Subcutaneous adipose tissue (tissue), 4 donors: ENCODE measurements around the gene ZNF610. TPM values are rescaled to one million over a fixed set of nuclear protein-coding genes. Genes with fewer than 3 reads are reported as not detected.

Experiments used
- total RNA-seq, 4 donors: library from RNA; depleted of rRNA; stranded (reverse); fragments of >200 nt; gene quantifications; one replicate each; pipeline ENCODE4 v1.1.0, GENCODE V29; 2016
- TF ChIP-seq, protein P1 (sequence below): fragments of 450-650 bp; IDR thresholded peaks from one replicate; pipeline ENCODE4 v1.5.1; 2016; ENCODE audit warnings: low read depth, mild to moderate bottlenecking, control low read depth, antibody characterized with exemption, moderate library complexity

The ZNF610 gene
- total RNA-seq, 4 donors from 2014 or later: 0.94 to 2.7 (median 1.4) TPM

DNA sequence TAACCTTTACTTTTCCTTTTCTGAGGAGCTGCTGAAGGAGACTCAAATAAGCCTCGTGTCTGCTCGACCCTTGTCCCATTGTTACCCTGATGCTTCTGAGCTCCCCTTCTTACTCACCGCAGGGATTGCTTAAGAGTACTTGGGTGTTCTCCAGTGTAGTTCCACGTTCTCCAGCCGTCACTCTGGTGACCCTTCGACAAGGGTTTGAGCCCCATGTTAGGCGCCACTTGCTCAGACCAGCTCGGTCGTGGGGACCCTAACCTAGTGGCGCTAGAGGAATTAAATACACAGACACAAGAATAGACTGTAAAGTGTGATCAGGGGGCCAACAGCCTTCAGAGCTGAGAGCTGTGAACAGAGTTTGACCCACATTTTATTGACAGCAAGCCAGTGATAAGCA is 28.8 kb upstream of the ZNF610 start:
- TF ChIP-seq, protein P1, sequence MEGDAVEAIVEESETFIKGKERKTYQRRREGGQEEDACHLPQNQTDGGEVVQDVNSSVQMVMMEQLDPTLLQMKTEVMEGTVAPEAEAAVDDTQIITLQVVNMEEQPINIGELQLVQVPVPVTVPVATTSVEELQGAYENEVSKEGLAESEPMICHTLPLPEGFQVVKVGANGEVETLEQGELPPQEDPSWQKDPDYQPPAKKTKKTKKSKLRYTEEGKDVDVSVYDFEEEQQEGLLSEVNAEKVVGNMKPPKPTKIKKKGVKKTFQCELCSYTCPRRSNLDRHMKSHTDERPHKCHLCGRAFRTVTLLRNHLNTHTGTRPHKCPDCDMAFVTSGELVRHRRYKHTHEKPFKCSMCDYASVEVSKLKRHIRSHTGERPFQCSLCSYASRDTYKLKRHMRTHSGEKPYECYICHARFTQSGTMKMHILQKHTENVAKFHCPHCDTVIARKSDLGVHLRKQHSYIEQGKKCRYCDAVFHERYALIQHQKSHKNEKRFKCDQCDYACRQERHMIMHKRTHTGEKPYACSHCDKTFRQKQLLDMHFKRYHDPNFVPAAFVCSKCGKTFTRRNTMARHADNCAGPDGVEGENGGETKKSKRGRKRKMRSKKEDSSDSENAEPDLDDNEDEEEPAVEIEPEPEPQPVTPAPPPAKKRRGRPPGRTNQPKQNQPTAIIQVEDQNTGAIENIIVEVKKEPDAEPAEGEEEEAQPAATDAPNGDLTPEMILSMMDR: no peak

- TF ChIP-seq, protein P1: no peak
These were observed 13.6 kb upstream of the ZNF610 start for GRCh38 chr19:52322429-52322828.

DNA sequence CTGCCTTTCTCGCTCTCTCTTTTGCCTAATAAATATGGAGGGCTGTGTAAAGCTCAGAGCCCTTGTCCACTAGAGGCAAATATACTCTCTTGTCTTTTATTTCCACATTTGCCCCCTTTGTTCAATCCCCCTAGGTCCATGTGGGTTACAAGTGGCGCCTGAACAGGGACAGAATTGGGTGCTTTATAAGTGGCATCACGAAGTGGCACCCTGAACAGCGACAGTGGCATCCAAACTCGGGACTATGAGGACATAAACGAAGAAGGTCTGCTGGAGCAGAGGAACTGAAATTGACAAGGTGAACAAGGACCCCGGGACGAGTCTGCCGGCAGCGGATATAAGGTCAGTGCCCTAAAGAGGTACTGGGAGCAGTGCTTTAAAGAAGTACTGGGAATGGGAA is 4.3 kb upstream of the ZNF610 start:
- TF ChIP-seq, protein P1: no peak

GRCh38 chr19:52335768-52336116 is 301 bp upstream of the ZNF610 start:
- TF ChIP-seq, protein P1: no peak

- TF ChIP-seq, protein P1: no peak
These were observed 843 bp downstream of the ZNF610 start for GRCh38 chr19:52336791-52337381.

DNA sequence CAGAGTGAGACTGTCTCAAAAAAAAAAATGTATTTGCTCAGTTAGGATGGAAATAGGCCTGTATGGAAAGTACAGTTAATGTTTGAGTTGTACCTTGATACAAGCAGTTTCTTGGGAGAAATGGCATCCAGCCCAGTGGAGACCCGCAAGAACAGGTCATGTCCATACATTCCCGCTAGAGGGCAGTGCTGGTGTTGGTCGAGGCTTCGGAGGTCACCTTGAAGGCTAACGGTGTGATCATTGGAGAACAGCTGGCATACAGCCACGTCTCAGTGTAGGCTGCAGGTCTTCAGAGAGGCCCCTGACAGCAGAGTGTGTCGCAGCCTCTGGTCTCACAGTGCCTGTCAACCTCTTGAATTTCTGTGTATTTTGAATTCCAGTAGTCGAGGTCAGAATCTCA is 7.5 kb downstream of the ZNF610 start:
- TF ChIP-seq, protein P1: no peak

- TF ChIP-seq, protein P1: no peak
These were observed 9.1 kb downstream of the ZNF610 start for GRCh38 chr19:52345162-52345561.
